Measurements from ENCODE around the gene MTCH1.
A peak's percentile ranks its signal among the peaks of the same experiment; 100 is the strongest.
"Not testable (repeated sequence)": the region's sequence is repeated elsewhere in the genome, so short reads cannot be mapped to it uniquely, and the experiment has no call there.

Gene MTCH1

GRCh38 chr6:36968266-36968977 lies 17.6 kb downstream of the MTCH1 start:
- DNase-seq, result no peak

- no peak for DNase-seq
Measured at GRCh38 chr6:36967757-36968156, 18.2 kb downstream of the MTCH1 start.

- no peak for DNase-seq
Measured at GRCh38 chr6:36967301-36967700, 18.7 kb downstream of the MTCH1 start.

- DNase-seq, result no peak
Measured at GRCh38 chr6:36964908-36965307, 21.1 kb downstream of the MTCH1 start.

- DNase-seq, result no peak
Measured at GRCh38 chr6:36964349-36964748, 21.6 kb downstream of the MTCH1 start.

GRCh38 chr6:36963451-36964290 lies 22.3 kb downstream of the MTCH1 start:
- peak; percentile 71 for DNase-seq

- DNase-seq, result no peak
Measured at GRCh38 chr6:36962874-36963273, 23.1 kb downstream of the MTCH1 start.

- no peak for DNase-seq
Measured at GRCh38 chr6:36961441-36962435, 24.3 kb downstream of the MTCH1 start.

- no peak for DNase-seq
Measured at GRCh38 chr6:36959555-36960250, 26.3 kb downstream of the MTCH1 start.

GRCh38 chr6:36958775-36959554 lies 27.0 kb downstream of the MTCH1 start:
- DNase-seq, result no peak

- DNase-seq, result no peak
Measured at GRCh38 chr6:36957773-36958271, 28.2 kb downstream of the MTCH1 start.

GRCh38 chr6:36956446-36956820 lies 29.6 kb downstream of the MTCH1 start:
- no peak for DNase-seq

GRCh38 chr6:36955671-36956445 lies 30.1 kb downstream of the MTCH1 start:
- no peak for DNase-seq

GRCh38 chr6:36955136-36955535 lies 30.9 kb downstream of the MTCH1 start:
- no peak for DNase-seq

GRCh38 chr6:36954262-36954931 lies 31.6 kb downstream of the MTCH1 start, which contains the start of gene PI16:
TSS of gene PI16 (plus strand) at chr6:36954738. CDS start at chr6:36954761, 23 bp downstream.
- DNase-seq, result no peak

- DNase-seq, result no peak
Measured at GRCh38 chr6:36953931-36954261, 32.1 kb downstream of the MTCH1 start.

GRCh38 chr6:36949636-36950035 lies 36.4 kb downstream of the MTCH1 start:
- no peak for DNase-seq

- DNase-seq, result not testable (repeated sequence)
Measured at GRCh38 chr6:36949076-36949475, 36.9 kb downstream of the MTCH1 start.

- no peak for DNase-seq
Measured at GRCh38 chr6:36947570-36948351, 38.2 kb downstream of the MTCH1 start.

Measured in NCI-H2029 treated with DMSO at 0.1 percent for 48 hours (cell line).